ENCODE data around the gene TMEM52. TPM values are rescaled to one million over a fixed set of nuclear protein-coding genes. Genes with fewer than 3 reads are reported as not detected.

Gene TMEM52
- total and polyA plus RNA-seq, 9 donors: 0.42 to 3.3 (median 2.3) TPM

- Histone ChIP-seq H3K9me3 (no peaks in the 10 kb centered on the region), H3K27ac (no peak overlapping the region), H3K27me3 (no peaks in the 10 kb centered on the region), H3K4me3 (no peak overlapping the region), H3K36me3 (no peaks in the 10 kb centered on the region), H3K4me1 (ENCODE audit: insufficient read depth) (peaks cover 3% of the 10 kb centered on the region)
- peak in 3 of 5 donors; percentile 42 to 81 (median 45) for DNase-seq
- WGBS, 3 donors: 4 to 7% (median 5%) methylated on average over 8 to 11 of the region's 11 CpGs
- TF ChIP-seq POLR2A (IDR thresholded peaks at IDR 0.05) (no peak), CTCF (IDR thresholded peaks at IDR 0.05) (no peak), EP300 (IDR thresholded peaks at IDR 0.05) (no peak)
- intact Hi-C loops (cut with DNase I): loop anchor here in 3 of 4 donors (5.0 to 10.0 kb wide), 4 partner anchors 81 to 228 kb away; no protein-coding TSS in a partner anchor
These were observed 27.5 kb upstream of the TMEM52 start for GRCh38 chr1:1946540-1946939.

- TF ChIP-seq CTCF (IDR thresholded peaks at IDR 0.05): no peak
- TF ChIP-seq EP300 (IDR thresholded peaks at IDR 0.05): no peak
- TF ChIP-seq POLR2A (IDR thresholded peaks at IDR 0.05): no peak
- intact Hi-C loops (cut with DNase I): loop anchor here in 3 of 4 donors (5.0 to 10.0 kb wide), 4 partner anchors 81 to 229 kb away; no protein-coding TSS in a partner anchor
- H3K9me3 ChIP-seq: no peaks in the 10 kb centered on the region
- DNase-seq: no peak
- 78 to 87% (median 82%) methylated on average over 29 of the region's 29 CpGs for WGBS, 3 donors
- H3K4me3 ChIP-seq: no peak overlapping the region
- H3K27ac ChIP-seq: no peak overlapping the region
- H3K4me1 ChIP-seq (ENCODE audit: insufficient read depth): peaks cover 3% of the 10 kb centered on the region
- no peaks in the 10 kb centered on the region for H3K27me3 ChIP-seq
- no peaks in the 10 kb centered on the region for H3K36me3 ChIP-seq
These were observed 26.8 kb upstream of the TMEM52 start for GRCh38 chr1:1945782-1946393.

- Histone ChIP-seq H3K27me3 (no peaks in the 10 kb centered on the region), H3K36me3 (no peaks in the 10 kb centered on the region), H3K9me3 (no peaks in the 10 kb centered on the region), H3K27ac (no peak overlapping the region), H3K4me1 (ENCODE audit: insufficient read depth) (peaks cover 3% of the 10 kb centered on the region), H3K4me3 (no peak overlapping the region)
- 8 to 13% (median 10%) methylated on average over 28 to 37 of the region's 37 CpGs for WGBS, 3 donors
- peak; percentile 35 to 75 (median 45) for DNase-seq
- intact Hi-C loops (cut with DNase I): loop anchor here (5.0 to 10.0 kb wide), 3 partner anchors 103 to 231 kb away; no protein-coding TSS in a partner anchor
- TF ChIP-seq CTCF (IDR thresholded peaks at IDR 0.05) (peak; percentile 50 to 73 (median 70)), POLR2A (IDR thresholded peaks at IDR 0.05) (no peak), EP300 (IDR thresholded peaks at IDR 0.05) (no peak)
These were observed 24.9 kb upstream of the TMEM52 start for GRCh38 chr1:1943834-1944570.

- intact Hi-C loops (cut with DNase I): loop anchor here (5.0 to 10.0 kb wide), 3 partner anchors 104 to 232 kb away; no protein-coding TSS in a partner anchor
- peaks cover 3% of the 10 kb centered on the region for H3K4me1 ChIP-seq (ENCODE audit: insufficient read depth)
- peak in 1 of 5 donors; percentile 16 for DNase-seq
- no peak overlapping the region for H3K27ac ChIP-seq
- H3K4me3 ChIP-seq: no peak overlapping the region
- no peak for TF ChIP-seq CTCF (IDR thresholded peaks at IDR 0.05)
- no peak for TF ChIP-seq POLR2A (IDR thresholded peaks at IDR 0.05)
- TF ChIP-seq EP300 (IDR thresholded peaks at IDR 0.05): no peak
- no peaks in the 10 kb centered on the region for H3K36me3 ChIP-seq
- no peaks in the 10 kb centered on the region for H3K27me3 ChIP-seq
- no peaks in the 10 kb centered on the region for H3K9me3 ChIP-seq
- 72 to 77% (median 75%) methylated on average over 34 to 45 of the region's 45 CpGs for WGBS, 3 donors
These were observed 23.9 kb upstream of the TMEM52 start for GRCh38 chr1:1942753-1943656.

Data from ovary (tissue), 9 donors.